Uterus (tissue), 4 donors: Measurements from ENCODE around the gene CNTLN. TPM values are rescaled to one million over a fixed set of nuclear protein-coding genes. Genes with fewer than 3 reads are reported as not detected.

Source experiments
- DNase-seq, 2 donors: peaks; one replicate each; pipeline ENCODE4 v3.0.0-alpha.2; 2019 to 2020
- H3K27ac ChIP-seq, 2 donors: fragments of 200-600 bp; sonication (generic); 1 replicate in 1 of 2; 2 replicates in 1 of 2; pipeline ENCODE4 v1.5.1; 2016 to 2018
- H3K27me3 ChIP-seq, 2 donors: fragments of 200-600 bp; sonication (generic); one replicate each; pipeline ENCODE4 v1.5.1; 2018 to 2019; ENCODE audit warnings: control low read depth in 1 of 2
- H3K36me3 ChIP-seq, 2 donors: fragments of 200-600 bp; sonication (generic); one replicate each; pipeline ENCODE4 v1.5.1; 2019; ENCODE audit warnings: control low read depth in 1 of 2
- H3K4me1 ChIP-seq, 2 donors: fragments of 200-600 bp; sonication (generic); one replicate each; pipeline ENCODE4 v1.5.1; 2018 to 2019; ENCODE audit warnings: control low read depth in 1 of 2
- H3K4me3 ChIP-seq, 2 donors: fragments of 200-600 bp; sonication (generic); 1 replicate in 1 of 2; 2 replicates in 1 of 2; pipeline ENCODE4 v1.5.1; 2018 to 2019; ENCODE audit warnings: mild to moderate bottlenecking in 1 of 2
- H3K9me3 ChIP-seq, 2 donors: fragments of 200-600 bp; sonication (generic); one replicate each; pipeline ENCODE4 v1.5.1; 2019; ENCODE audit warnings: control low read depth in 1 of 2
- POLR2A ChIP-seq, 2 donors: fragments of 450-650 bp; IDR thresholded peaks; one replicate each; pipeline ENCODE4 v1.6.1; 2016; ENCODE audit warnings: antibody characterized with exemption in 2 of 2, mild to moderate bottlenecking in 1 of 2, moderate library complexity in 1 of 2
- intact Hi-C: fragments of 100-400 bp; cut with DNase I; formaldehyde crosslinking; loops from one replicate; pipeline ENCODE4 v1.15.1; 2023; ENCODE audit warnings: low total_unique reads
- total RNA-seq, 4 donors: library from RNA; depleted of rRNA in 3 of 4; stranded (reverse); fragments of >200 nt in 3 of 4; gene quantifications; one replicate each; pipeline versions ENCODE4 v1.1.0 to v1.2.4, GENCODE V29; 2014 to 2023
- TF ChIP-seq, protein P1 (sequence below), 4 experiments: fragments of 200-600 bp in 2 of 4; fragments of 450-650 bp in 2 of 4; sonication (generic) in 2 of 4; IDR thresholded peaks; one replicate each; pipeline ENCODE4 v1.5.1; 2016 to 2019; ENCODE audit warnings: antibody characterized with exemption in 4 of 4, mild to moderate bottlenecking in 2 of 4, moderate library complexity in 1 of 4
- donor health status: DM: yes; HTN: yes; CAD: no.

CNTLN gene
- total RNA-seq, 4 donors from 2014 or later = 11.3 to 41.7 (median 18.9) TPM

- Histone ChIP-seq H3K27ac (no peak overlapping the region), H3K4me3 (no peak overlapping the region), H3K4me1 (peaks cover 0 to 4% of the 10 kb centered on the region in 2 donors), H3K9me3 (no peaks in the 10 kb centered on the region), H3K36me3 (no peaks in the 10 kb centered on the region), H3K27me3 (no peaks in the 10 kb centered on the region)
- no peak for DNase-seq
- TF ChIP-seq POLR2A (IDR thresholded peaks at IDR 0.05) = no peak
- TF ChIP-seq, protein P1, sequence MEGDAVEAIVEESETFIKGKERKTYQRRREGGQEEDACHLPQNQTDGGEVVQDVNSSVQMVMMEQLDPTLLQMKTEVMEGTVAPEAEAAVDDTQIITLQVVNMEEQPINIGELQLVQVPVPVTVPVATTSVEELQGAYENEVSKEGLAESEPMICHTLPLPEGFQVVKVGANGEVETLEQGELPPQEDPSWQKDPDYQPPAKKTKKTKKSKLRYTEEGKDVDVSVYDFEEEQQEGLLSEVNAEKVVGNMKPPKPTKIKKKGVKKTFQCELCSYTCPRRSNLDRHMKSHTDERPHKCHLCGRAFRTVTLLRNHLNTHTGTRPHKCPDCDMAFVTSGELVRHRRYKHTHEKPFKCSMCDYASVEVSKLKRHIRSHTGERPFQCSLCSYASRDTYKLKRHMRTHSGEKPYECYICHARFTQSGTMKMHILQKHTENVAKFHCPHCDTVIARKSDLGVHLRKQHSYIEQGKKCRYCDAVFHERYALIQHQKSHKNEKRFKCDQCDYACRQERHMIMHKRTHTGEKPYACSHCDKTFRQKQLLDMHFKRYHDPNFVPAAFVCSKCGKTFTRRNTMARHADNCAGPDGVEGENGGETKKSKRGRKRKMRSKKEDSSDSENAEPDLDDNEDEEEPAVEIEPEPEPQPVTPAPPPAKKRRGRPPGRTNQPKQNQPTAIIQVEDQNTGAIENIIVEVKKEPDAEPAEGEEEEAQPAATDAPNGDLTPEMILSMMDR (IDR thresholded peaks at IDR 0.05) = no peak
- intact Hi-C loops = no loop called here
Measured at GRCh38 chr9:17185481-17186029, 50.7 kb downstream of the CNTLN start.

DNA sequence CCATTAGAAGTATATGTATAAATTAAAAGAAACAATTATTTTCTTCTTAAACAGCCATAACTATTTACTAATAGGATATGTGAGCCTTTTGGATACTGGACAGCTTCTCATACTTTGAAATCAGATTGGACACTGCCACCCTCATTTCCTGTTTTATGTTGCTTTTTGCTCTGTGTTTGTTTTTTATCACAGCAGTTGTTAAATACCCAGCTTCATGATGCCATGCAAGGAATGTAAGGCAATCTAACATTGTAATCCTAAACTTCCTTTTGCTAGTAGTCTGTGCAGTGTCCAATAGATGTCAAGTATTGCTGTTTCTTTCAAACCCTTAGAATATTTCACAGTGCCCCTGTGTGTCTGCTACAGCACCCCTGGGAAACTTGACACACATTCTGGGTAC, 56.2 kb downstream of the CNTLN start:
- no peak for DNase-seq

GRCh38 chr9:17204611-17205152, 69.8 kb downstream of the CNTLN start:
- Histone ChIP-seq H3K27ac (no peak overlapping the region), H3K4me1 (no peaks in the 10 kb centered on the region), H3K27me3 (no peaks in the 10 kb centered on the region), H3K4me3 (no peak overlapping the region), H3K9me3 (no peaks in the 10 kb centered on the region), H3K36me3 (no peaks in the 10 kb centered on the region)
- intact Hi-C loops = no loop called here
- DNase-seq = no peak
- TF ChIP-seq, protein P1 (IDR thresholded peaks at IDR 0.05) = no peak
- TF ChIP-seq POLR2A (IDR thresholded peaks at IDR 0.05) = no peak

More for the DNA sequence above, 56.2 kb downstream of the CNTLN start:
- no peak overlapping the region for H3K4me3 ChIP-seq
- H3K27me3 ChIP-seq = no peaks in the 10 kb centered on the region
- no peak overlapping the region for H3K27ac ChIP-seq
- intact Hi-C loops = no loop called here
- TF ChIP-seq, protein P1 (IDR thresholded peaks at IDR 0.05) = no peak
- no peak for TF ChIP-seq POLR2A (IDR thresholded peaks at IDR 0.05)
- H3K4me1 ChIP-seq = no peaks in the 10 kb centered on the region
- no peaks in the 10 kb centered on the region for H3K36me3 ChIP-seq
- H3K9me3 ChIP-seq = no peaks in the 10 kb centered on the region

DNA sequence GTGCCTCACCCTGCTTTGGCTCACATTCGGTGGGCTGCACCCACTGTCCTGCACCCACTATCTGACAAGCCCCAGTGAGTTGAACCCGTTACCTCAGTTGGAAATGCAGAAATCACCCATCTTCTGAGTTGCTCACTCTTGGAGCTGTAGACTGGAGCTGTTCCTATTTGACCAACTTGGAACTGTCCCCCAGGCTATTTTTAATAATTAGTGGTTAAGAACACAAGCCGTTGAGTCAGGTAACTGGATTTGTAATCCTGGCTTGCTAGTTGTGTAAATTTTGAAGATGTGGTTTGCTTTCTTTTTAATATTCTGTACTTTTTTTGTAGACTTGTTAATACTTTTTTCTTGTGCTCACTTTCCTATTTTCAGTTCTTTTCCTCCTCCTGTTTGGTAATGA, 81.2 kb downstream of the CNTLN start:
- Histone ChIP-seq H3K27ac (no peak overlapping the region), H3K4me1 (no peaks in the 10 kb centered on the region), H3K36me3 (no peaks in the 10 kb centered on the region), H3K4me3 (no peak overlapping the region), H3K27me3 (no peaks in the 10 kb centered on the region), H3K9me3 (no peaks in the 10 kb centered on the region)
- intact Hi-C loops = no loop called here
- DNase-seq = no peak
- TF ChIP-seq, protein P1 (IDR thresholded peaks at IDR 0.05) = no peak
- no peak for TF ChIP-seq POLR2A (IDR thresholded peaks at IDR 0.05)

GRCh38 chr9:17216646-17217045, 81.8 kb downstream of the CNTLN start:
- no peak overlapping the region for H3K4me3 ChIP-seq
- no peaks in the 10 kb centered on the region for H3K4me1 ChIP-seq
- H3K27me3 ChIP-seq = no peaks in the 10 kb centered on the region
- no peaks in the 10 kb centered on the region for H3K9me3 ChIP-seq
- H3K27ac ChIP-seq = no peak overlapping the region
- no peak for TF ChIP-seq POLR2A (IDR thresholded peaks at IDR 0.05)
- TF ChIP-seq, protein P1 (IDR thresholded peaks at IDR 0.05) = no peak
- DNase-seq = no peak
- intact Hi-C loops = no loop called here
- no peaks in the 10 kb centered on the region for H3K36me3 ChIP-seq
